Measurements from ENCODE around the gene GNRH2.

GNRH2 gene

GRCh38 chr20:3072530-3073250 is 29.3 kb downstream of the GNRH2 start:
- TF ChIP-seq CTCF (IDR thresholded peaks at IDR 0.05): no peak

DNA sequence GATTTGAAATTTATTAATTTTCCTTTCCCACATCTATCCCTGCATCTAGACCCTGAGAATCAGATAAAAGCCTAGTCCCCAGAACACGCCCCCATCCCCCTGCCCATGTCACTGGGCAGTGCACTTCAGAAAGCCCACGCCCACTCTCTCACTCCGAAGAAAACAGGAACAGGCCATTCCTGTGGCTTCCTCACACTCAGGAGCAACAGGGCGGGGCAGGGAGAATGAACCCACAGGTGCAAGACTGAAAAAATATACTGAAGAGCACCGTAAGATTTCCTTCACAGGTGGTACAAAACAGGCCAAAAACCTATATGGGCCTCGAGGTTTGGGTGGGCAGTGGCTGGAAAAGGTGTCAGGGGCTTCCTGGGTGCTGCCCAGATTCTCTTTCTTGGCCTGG is 31.4 kb downstream of the GNRH2 start:
- no peak for TF ChIP-seq CTCF (IDR thresholded peaks at IDR 0.05)

- TF ChIP-seq CTCF (IDR thresholded peaks at IDR 0.05): no peak
These were observed 34.3 kb downstream of the GNRH2 start for GRCh38 chr20:3077618-3078134.

- no peak for TF ChIP-seq CTCF (IDR thresholded peaks at IDR 0.05)
These were observed 37.5 kb downstream of the GNRH2 start for GRCh38 chr20:3080939-3081388.

- no peak for TF ChIP-seq CTCF (IDR thresholded peaks at IDR 0.05)
These were observed 38.2 kb downstream of the GNRH2 start for GRCh38 chr20:3081641-3082040.

- no peak for TF ChIP-seq CTCF (IDR thresholded peaks at IDR 0.05)
These were observed 39.0 kb downstream of the GNRH2 start for GRCh38 chr20:3082306-3082951.

GRCh38 chr20:3082955-3083952 is 39.8 kb downstream of the GNRH2 start:
- TF ChIP-seq CTCF (IDR thresholded peaks at IDR 0.05): no peak
